T-cell (primary cell): Measurements from ENCODE around the gene GHR. TPM values are rescaled to one million over a fixed set of nuclear protein-coding genes. Genes with fewer than 3 reads are reported as not detected.
A peak's percentile ranks its signal among the peaks of the same experiment; 100 is the strongest.

ENCODE experiments used
- ATAC-seq, 4 experiments: fragments of 200-7000 bp in 3 of 4; fragments of 150-1000 bp in 1 of 4; cut with Tn5 transposase; replicated peaks in 1 of 4; 1 replicate in 3 of 4; 2 replicates in 1 of 4; pipeline ENCODE4 v1.10.0; 2021; ENCODE audit warnings: moderate library complexity in 3 of 4, mild to moderate bottlenecking in 2 of 4, moderate number of reproducible peaks in 1 of 4
- CTCF ChIA-PET, 2 donors: fragments of 300-600 bp; sonication (Branson Sonifier 250); formaldehyde crosslinking; loops; one replicate each; lab custom pipeline; 2022; ENCODE audit warnings: antibody characterized with exemption in 2 of 2; lab: Charles Lee
- POLR2A ChIA-PET, 2 donors: fragments of 300-600 bp; sonication (Branson Sonifier 250); formaldehyde crosslinking; loops; one replicate each; lab custom pipeline; 2022; ENCODE audit warnings: antibody characterized with exemption in 2 of 2; lab: Charles Lee
- DNase-seq, 35 experiments: peaks; one replicate each; pipeline versions ENCODE4 v3.0.0 to v3.0.0-alpha.2; 2013 to 2023
- H3K27ac ChIP-seq: one replicate; pipeline ENCODE4 v1.5.1; 2013; ENCODE audit warnings: low read length
- H3K27me3 ChIP-seq, 2 experiments: replicated peaks in 1 of 2; 1 replicate in 1 of 2; 2 replicates in 1 of 2; pipeline versions ENCODE4 v1.6.1 to v1.7.0; 2013; ENCODE audit warnings: low read length in 1 of 2, mixed read lengths in 1 of 2; ENCODE audit not compliant: control insufficient read depth in 2 of 2, insufficient read depth in 2 of 2; ENCODE audit errors: extremely low read depth in 1 of 2
- H3K36me3 ChIP-seq, 2 donors: 1 replicate in 1 of 2; 2 replicates in 1 of 2; pipeline versions ENCODE4 v1.6.1 to v1.7.0; 2013; ENCODE audit warnings: low read length in 1 of 2; ENCODE audit not compliant: control insufficient read depth in 2 of 2, insufficient read depth in 1 of 2; ENCODE audit errors: extremely low read depth in 1 of 2
- H3K4me1 ChIP-seq, 2 experiments: 1 replicate in 1 of 2; 2 replicates in 1 of 2; pipeline versions ENCODE4 v1.6.1 to v1.7.0; 2013; ENCODE audit warnings: low read length in 2 of 2, mixed read lengths in 1 of 2; ENCODE audit not compliant: insufficient read depth in 2 of 2, control insufficient read depth in 1 of 2; ENCODE audit errors: extremely low read depth in 1 of 2
- H3K4me3 ChIP-seq, 2 donors: 1 replicate in 1 of 2; 2 replicates in 1 of 2; pipeline versions ENCODE4 v1.5.1 to v1.7.0; 2013; ENCODE audit warnings: mild to moderate bottlenecking in 2 of 2, low read length in 1 of 2, moderate library complexity in 1 of 2; ENCODE audit not compliant: control insufficient read depth in 1 of 2; ENCODE audit errors: extremely low read depth in 1 of 2
- H3K9me3 ChIP-seq: 2 replicates; pipeline ENCODE4 v1.7.0; 2013
- H3K27ac Mint-ChIP-seq, 2 donors: one replicate each; pipeline ENCODE4 v1.8.0; 2020 to 2021; ENCODE audit warnings: mild to moderate bottlenecking in 2 of 2, mixed read lengths in 2 of 2
- H3K27me3 Mint-ChIP-seq, 2 donors: one replicate each; pipeline ENCODE4 v1.8.0; 2021 to 2022; ENCODE audit warnings: mixed read lengths in 2 of 2
- H3K36me3 Mint-ChIP-seq: one replicate; pipeline ENCODE4 v1.8.0; 2021; ENCODE audit warnings: mixed read lengths
- H3K4me1 Mint-ChIP-seq, 3 donors: one replicate each; pipeline ENCODE4 v1.8.0; 2020 to 2022; ENCODE audit warnings: mixed read lengths in 3 of 3, mild to moderate bottlenecking in 1 of 3
- H3K4me3 Mint-ChIP-seq, 3 donors: one replicate each; pipeline ENCODE4 v1.8.0; 2020 to 2022; ENCODE audit warnings: mild to moderate bottlenecking in 3 of 3, mixed read lengths in 3 of 3, moderate library complexity in 3 of 3
- H3K9me3 Mint-ChIP-seq, 3 donors: one replicate each; pipeline ENCODE4 v1.8.0; 2020 to 2022; ENCODE audit warnings: mixed read lengths in 3 of 3
- WGBS: methylation state at CpG from one replicate; pipeline ENCODE4 v1.1.5; 2013; ENCODE audit warnings: missing lambda C conversion rate; ENCODE audit not compliant: insufficient coverage; 5-methylcytosine and 5-hydroxymethylcytosine counted together
- total RNA-seq, 35 experiments: library from RNA in 6 of 35; stranded (reverse) in 6 of 35; fragments of 120-200 nt in 1 of 35; gene quantifications; one replicate each; pipeline versions ENCODE4 v1.2.1 to v1.2.4 and lab custom pipeline; 2013 to 2026

The GHR gene
- total RNA-seq, 5 donors from 2014 or later (not counting 1 experiment from before 2014, with no cell fraction given) = 0.06 TPM; not detected in 4

DNA sequence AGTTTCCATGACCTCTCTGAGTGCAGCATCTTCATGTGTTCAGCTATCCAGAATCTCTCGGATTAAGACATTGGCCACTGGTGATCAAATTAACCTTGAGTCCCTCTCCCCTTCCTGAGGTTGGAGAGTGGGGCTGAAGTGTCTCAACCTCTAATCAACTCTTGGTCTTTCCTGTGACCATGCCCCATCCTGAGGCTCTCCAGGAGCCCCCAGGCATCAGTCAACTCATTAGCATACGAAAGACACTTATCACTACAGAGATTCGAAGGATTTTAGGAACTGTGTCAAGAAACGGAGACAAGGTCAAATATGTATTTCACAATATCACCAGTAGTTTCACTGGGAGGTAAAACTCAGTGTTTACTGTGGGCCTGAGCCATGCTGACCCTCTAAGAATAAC lies 203.2 kb downstream of the GHR start:
- H3K27ac Mint-ChIP-seq = no peak overlapping the region
- Histone ChIP-seq H3K4me3 (no peak overlapping the region), H3K27me3 (peaks cover 0 to 7% of the 10 kb centered on the region in 2 experiments), H3K36me3 (no peaks in the 10 kb centered on the region), H3K9me3 (no peaks in the 10 kb centered on the region), H3K27ac (no peak overlapping the region), H3K4me1 (no peaks in the 10 kb centered on the region)
- DNase-seq (no peak), ATAC-seq (no peak)
- H3K9me3 Mint-ChIP-seq = no peaks in the 10 kb centered on the region
- H3K36me3 Mint-ChIP-seq = no peaks in the 10 kb centered on the region
- H3K4me3 Mint-ChIP-seq = no peak overlapping the region
- no CpG with 5 or more reads among the region's 4 CpGs for WGBS
- CTCF ChIA-PET = no interaction called here
- no peaks in the 10 kb centered on the region for H3K4me1 Mint-ChIP-seq
- H3K27me3 Mint-ChIP-seq = peaks cover 0 to 11% of the 10 kb centered on the region in 2 donors
- POLR2A ChIA-PET = no interaction called here

- CTCF ChIA-PET = no interaction called here
- H3K27me3 Mint-ChIP-seq = peaks cover 0 to 6% of the 10 kb centered on the region in 2 donors
- H3K9me3 Mint-ChIP-seq = no peaks in the 10 kb centered on the region
- no peaks in the 10 kb centered on the region for H3K4me1 ChIP-seq
- no peak overlapping the region for H3K4me3 Mint-ChIP-seq
- H3K4me3 ChIP-seq = no peak overlapping the region
- POLR2A ChIA-PET = no interaction called here
- H3K27ac Mint-ChIP-seq = no peak overlapping the region
- no peak for DNase-seq
- no CpG with 5 or more reads among the region's 1 CpG for WGBS
- no peak overlapping the region for H3K27ac ChIP-seq
- no peaks in the 10 kb centered on the region for H3K36me3 ChIP-seq
- peaks cover 0 to 7% of the 10 kb centered on the region in 2 experiments for H3K27me3 ChIP-seq
- H3K4me1 Mint-ChIP-seq = no peaks in the 10 kb centered on the region
- no peaks in the 10 kb centered on the region for H3K36me3 Mint-ChIP-seq
- no peak for ATAC-seq
- no peaks in the 10 kb centered on the region for H3K9me3 ChIP-seq
These were observed 205.6 kb downstream of the GHR start for GRCh38 chr5:42628821-42629220.

- H3K4me1 ChIP-seq = no peaks in the 10 kb centered on the region
- DNase-seq (no peak), ATAC-seq (no peak)
- H3K27ac Mint-ChIP-seq = no peak overlapping the region
- WGBS = no CpG with 5 or more reads among the region's 2 CpGs
- H3K4me1 Mint-ChIP-seq = no peaks in the 10 kb centered on the region
- no peak overlapping the region for H3K4me3 ChIP-seq
- H3K27me3 Mint-ChIP-seq = peaks cover 0 to 6% of the 10 kb centered on the region in 2 donors
- H3K36me3 Mint-ChIP-seq = no peaks in the 10 kb centered on the region
- peaks cover 0 to 7% of the 10 kb centered on the region in 2 experiments for H3K27me3 ChIP-seq
- POLR2A ChIA-PET = no interaction called here
- no peaks in the 10 kb centered on the region for H3K36me3 ChIP-seq
- no peak overlapping the region for H3K4me3 Mint-ChIP-seq
- CTCF ChIA-PET = no interaction called here
- H3K9me3 Mint-ChIP-seq = no peaks in the 10 kb centered on the region
- H3K27ac ChIP-seq = no peak overlapping the region
- no peaks in the 10 kb centered on the region for H3K9me3 ChIP-seq
These were observed 206.0 kb downstream of the GHR start for GRCh38 chr5:42629284-42629683.

GRCh38 chr5:42631241-42631640 lies 208.0 kb downstream of the GHR start:
- POLR2A ChIA-PET = no interaction called here
- 81% methylated on average over 2 of the region's 5 CpGs for WGBS
- H3K4me1 Mint-ChIP-seq = no peaks in the 10 kb centered on the region
- H3K27ac Mint-ChIP-seq = no peak overlapping the region
- no peak overlapping the region for H3K4me3 Mint-ChIP-seq
- no peak overlapping the region for H3K4me3 ChIP-seq
- H3K27ac ChIP-seq = no peak overlapping the region
- peaks cover 0 to 7% of the 10 kb centered on the region in 2 experiments for H3K27me3 ChIP-seq
- H3K36me3 Mint-ChIP-seq = no peaks in the 10 kb centered on the region
- ATAC-seq = peak in 1 of 4 experiments; percentile 17
- CTCF ChIA-PET = no interaction called here
- no peaks in the 10 kb centered on the region for H3K9me3 Mint-ChIP-seq
- no peaks in the 10 kb centered on the region for H3K4me1 ChIP-seq
- H3K27me3 Mint-ChIP-seq = peaks cover 0 to 4% of the 10 kb centered on the region in 2 donors
- H3K9me3 ChIP-seq = no peaks in the 10 kb centered on the region
- H3K36me3 ChIP-seq = no peaks in the 10 kb centered on the region
- no peak for DNase-seq

DNA sequence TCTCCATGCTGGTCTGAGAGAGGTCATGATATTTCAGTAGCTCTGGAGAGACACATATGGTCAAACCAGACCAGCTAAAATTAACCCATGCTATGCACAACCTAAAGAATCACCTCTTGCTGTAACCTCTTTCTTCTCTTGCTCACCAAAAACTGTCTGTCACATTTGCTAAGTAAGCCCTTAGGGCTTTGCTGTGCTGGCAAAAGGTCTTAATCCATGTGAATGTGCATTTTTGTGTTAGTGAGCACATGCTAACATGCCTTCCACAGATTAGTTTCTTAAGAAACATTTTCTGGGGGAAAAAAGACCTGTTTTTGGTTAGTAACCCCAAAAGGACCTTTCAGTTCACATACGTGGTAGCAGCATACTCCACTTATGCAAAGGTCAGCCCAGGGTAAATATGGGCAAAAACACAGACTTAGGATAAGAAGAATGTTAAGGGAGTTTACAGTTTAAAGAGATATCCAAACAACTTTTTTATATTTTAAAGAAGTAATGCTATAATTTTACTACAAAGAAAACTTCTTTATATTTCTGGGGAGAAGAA lies 209.2 kb downstream of the GHR start:
- Mint-ChIP-seq H3K27me3 (no peaks in the 10 kb centered on the region), H3K4me3 (no peak overlapping the region), H3K36me3 (no peaks in the 10 kb centered on the region), H3K27ac (no peak overlapping the region), H3K9me3 (no peaks in the 10 kb centered on the region), H3K4me1 (no peaks in the 10 kb centered on the region)
- no peak overlapping the region for H3K27ac ChIP-seq
- no peaks in the 10 kb centered on the region for H3K4me1 ChIP-seq
- ATAC-seq (no peak), DNase-seq (no peak)
- H3K4me3 ChIP-seq = no peak overlapping the region
- H3K36me3 ChIP-seq = no peaks in the 10 kb centered on the region
- no CpG with 5 or more reads among the region's 1 CpG for WGBS
- ChIA-PET CTCF (no interaction called here), POLR2A (no interaction called here)
- H3K27me3 ChIP-seq = peaks cover 0 to 6% of the 10 kb centered on the region in 2 experiments
- H3K9me3 ChIP-seq = no peaks in the 10 kb centered on the region

DNA sequence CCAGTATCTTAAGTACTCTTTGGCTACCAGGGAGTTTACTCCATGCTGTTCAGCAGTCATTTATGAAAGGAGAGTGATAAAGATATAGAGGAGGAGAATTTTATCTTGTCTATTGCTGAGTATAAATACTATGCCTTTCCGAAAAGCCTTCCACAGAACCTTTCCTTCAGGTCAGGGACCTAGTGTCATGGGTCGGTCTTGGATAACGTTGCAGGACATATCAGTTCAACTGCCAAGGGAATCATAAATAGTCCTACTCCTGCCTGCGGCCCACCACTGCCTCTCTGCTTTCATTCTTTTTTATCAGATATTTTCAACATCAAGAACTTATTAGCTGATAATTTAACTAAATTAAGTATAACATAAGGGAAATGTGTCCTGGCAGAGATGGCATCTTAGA lies 211.3 kb downstream of the GHR start:
- ATAC-seq = no peak
- CTCF ChIA-PET = no interaction called here

DNA sequence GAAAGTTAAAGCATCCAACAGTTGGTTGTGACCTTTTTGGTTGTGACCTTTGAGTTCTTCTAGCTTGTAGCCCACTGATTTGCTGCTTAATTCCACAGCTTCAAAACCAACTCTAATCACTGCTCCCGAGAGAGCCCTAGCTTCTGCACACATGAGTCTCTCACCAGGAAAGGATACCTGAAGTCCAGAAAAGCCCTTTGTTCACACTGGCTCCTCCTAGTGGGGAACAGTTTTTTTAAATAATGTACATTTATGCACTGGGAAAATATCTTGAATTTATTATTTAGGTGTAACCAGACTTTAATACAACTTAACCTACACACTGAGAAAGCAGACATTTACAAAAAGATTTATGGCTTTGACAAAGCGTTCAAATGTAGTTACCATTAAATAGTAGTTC lies 213.2 kb downstream of the GHR start:
- Mint-ChIP-seq H3K27me3 (peaks cover 10 to 20% of the 10 kb centered on the region in 2 donors), H3K27ac (no peak overlapping the region), H3K4me3 (no peak overlapping the region), H3K4me1 (no peaks in the 10 kb centered on the region), H3K9me3 (no peaks in the 10 kb centered on the region), H3K36me3 (no peaks in the 10 kb centered on the region)
- ATAC-seq = no peak
- no peaks in the 10 kb centered on the region for H3K4me1 ChIP-seq
- no peak overlapping the region for H3K4me3 ChIP-seq
- H3K27ac ChIP-seq = no peak overlapping the region
- no peaks in the 10 kb centered on the region for H3K36me3 ChIP-seq
- WGBS = no CpG with 5 or more reads among the region's 2 CpGs
- ChIA-PET POLR2A (no interaction called here), CTCF (no interaction called here)
- no peak for DNase-seq
- no peaks in the 10 kb centered on the region for H3K9me3 ChIP-seq
- H3K27me3 ChIP-seq = no peaks in the 10 kb centered on the region

More for the DNA sequence above, 211.3 kb downstream of the GHR start:
- H3K27me3 ChIP-seq = no peaks in the 10 kb centered on the region
- no peak overlapping the region for H3K27ac ChIP-seq
- Mint-ChIP-seq H3K36me3 (no peaks in the 10 kb centered on the region), H3K27ac (no peak overlapping the region), H3K4me1 (no peaks in the 10 kb centered on the region), H3K4me3 (no peak overlapping the region), H3K9me3 (no peaks in the 10 kb centered on the region), H3K27me3 (peaks cover 0 to 12% of the 10 kb centered on the region in 2 donors)
- H3K4me1 ChIP-seq = no peaks in the 10 kb centered on the region
- 83% methylated on average over 2 of the region's 4 CpGs for WGBS
- DNase-seq = no peak
- POLR2A ChIA-PET = no interaction called here
- no peaks in the 10 kb centered on the region for H3K9me3 ChIP-seq
- H3K4me3 ChIP-seq = no peak overlapping the region
- no peaks in the 10 kb centered on the region for H3K36me3 ChIP-seq
